IPS-20b (cell line): ENCODE data around the gene ASTN2.

Experiments used
- H3K27ac ChIP-seq: one replicate; pipeline ENCODE4 v1.5.1; 2013; ENCODE audit warnings: low read length
- H3K27me3 ChIP-seq: 2 replicates; pipeline ENCODE4 v1.6.1; 2013; ENCODE audit warnings: mild to moderate bottlenecking, low read length, inconsistent platforms; ENCODE audit not compliant: insufficient read depth
- H3K36me3 ChIP-seq: 2 replicates; pipeline ENCODE4 v1.6.1; 2013; ENCODE audit warnings: low read depth, mild to moderate bottlenecking, inconsistent platforms, low read length, moderate library complexity; ENCODE audit not compliant: insufficient read depth
- H3K4me1 ChIP-seq: 2 replicates; pipeline ENCODE4 v1.6.1; 2013; ENCODE audit warnings: mild to moderate bottlenecking, control low read depth, inconsistent platforms, low read length, moderate library complexity; ENCODE audit not compliant: insufficient read depth
- H3K4me3 ChIP-seq: 2 replicates; pipeline ENCODE4 v1.5.1; 2013; ENCODE audit warnings: mild to moderate bottlenecking, low read length, inconsistent platforms
- H3K9ac ChIP-seq: 2 replicates; pipeline ENCODE4 v1.6.1; 2013; ENCODE audit warnings: low read depth, mild to moderate bottlenecking, inconsistent platforms, low read length, moderate library complexity
- H3K9me3 ChIP-seq: 2 replicates; pipeline ENCODE4 v1.6.1; 2013; ENCODE audit warnings: mild to moderate bottlenecking, low read depth, low read length, inconsistent platforms; ENCODE audit not compliant: insufficient read depth

Gene ASTN2

DNA sequence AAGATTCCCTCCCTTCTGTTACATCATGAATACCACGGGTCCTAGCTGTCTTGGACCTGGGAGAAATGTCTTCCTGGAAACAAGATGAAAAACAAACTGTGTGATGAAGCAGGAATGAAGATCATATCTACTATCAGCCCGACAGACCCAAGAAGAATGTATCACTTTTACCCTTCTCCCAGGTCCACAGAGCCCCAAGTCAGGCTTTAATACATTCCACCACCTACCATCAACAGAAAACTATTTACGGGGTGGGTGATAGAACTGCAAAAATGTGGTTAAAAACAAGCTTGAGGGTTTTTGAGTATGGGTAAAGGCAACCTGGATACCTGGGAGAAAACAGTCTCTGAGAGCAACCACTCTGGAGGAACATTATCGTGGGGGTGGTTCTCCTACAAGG, 400.8 kb downstream of the ASTN2 start:
- no peak overlapping the region for H3K4me3 ChIP-seq
- no peaks in the 10 kb centered on the region for H3K9me3 ChIP-seq
- H3K27ac ChIP-seq: no peak overlapping the region

DNA sequence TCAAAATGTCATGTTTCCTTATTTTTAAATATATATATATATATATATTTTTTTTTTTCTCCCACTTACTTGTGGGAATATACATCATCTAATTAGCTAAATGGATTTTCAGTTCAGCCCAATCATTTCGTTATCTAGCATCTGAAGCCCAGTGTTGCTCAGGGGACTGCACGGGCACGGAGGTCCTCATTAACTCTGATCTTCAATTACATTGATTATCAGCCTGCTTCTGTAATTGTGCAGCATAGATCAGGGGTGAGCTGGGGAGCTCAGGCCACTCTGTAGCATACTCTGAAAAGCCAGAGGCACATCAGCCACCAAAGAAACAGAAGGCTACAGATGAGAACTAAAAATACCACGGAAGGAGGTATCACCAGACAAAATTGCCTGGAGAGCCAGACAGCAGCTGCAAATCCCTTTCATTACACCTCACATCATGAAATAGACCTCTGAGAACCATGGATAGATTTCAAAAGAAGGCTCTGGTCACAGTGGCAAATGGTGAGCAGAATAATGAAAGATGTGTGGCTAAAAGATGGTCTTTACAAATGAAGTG, 401.3 kb downstream of the ASTN2 start:
- peaks cover 12% of the 10 kb centered on the region for H3K4me1 ChIP-seq
- no peaks in the 10 kb centered on the region for H3K9me3 ChIP-seq
- H3K27me3 ChIP-seq: no peaks in the 10 kb centered on the region
- H3K9ac ChIP-seq: no peak overlapping the region
- H3K36me3 ChIP-seq: no peaks in the 10 kb centered on the region
- H3K27ac ChIP-seq: no peak overlapping the region
- no peak overlapping the region for H3K4me3 ChIP-seq

More for the DNA sequence above, 400.8 kb downstream of the ASTN2 start:
- Histone ChIP-seq H3K4me1 (peaks cover 9% of the 10 kb centered on the region; the same call in 1 of the 2 replicates), H3K27me3 (no peaks in the 10 kb centered on the region), H3K9ac (no peak overlapping the region), H3K36me3 (no peaks in the 10 kb centered on the region)

DNA sequence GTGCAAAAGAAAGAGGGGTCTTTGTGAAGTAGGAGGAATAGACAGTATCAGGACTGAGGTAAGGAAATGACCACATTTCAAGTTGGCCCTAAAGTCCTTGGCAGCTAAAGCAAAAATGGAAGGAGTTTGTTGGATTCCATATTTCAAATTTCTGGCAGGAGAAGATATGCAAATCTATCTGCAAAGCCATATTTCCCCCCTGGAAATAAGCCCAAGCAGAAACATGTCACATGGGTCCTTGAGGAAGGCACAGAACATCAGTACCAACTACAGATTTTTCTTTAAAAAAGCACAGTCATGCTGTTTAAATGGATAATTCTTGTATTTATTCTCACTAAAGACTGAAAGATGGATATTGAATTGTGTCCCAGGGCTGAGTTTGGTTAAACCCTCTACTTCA, 404.8 kb downstream of the ASTN2 start:
- H3K27me3 ChIP-seq: no peaks in the 10 kb centered on the region
- H3K27ac ChIP-seq: no peak overlapping the region
- no peak overlapping the region for H3K9ac ChIP-seq
- H3K36me3 ChIP-seq: no peaks in the 10 kb centered on the region
- H3K4me3 ChIP-seq: no peak overlapping the region
- no peaks in the 10 kb centered on the region for H3K9me3 ChIP-seq
- peaks cover 9% of the 10 kb centered on the region; the same call in 1 of the 2 replicates for H3K4me1 ChIP-seq

DNA sequence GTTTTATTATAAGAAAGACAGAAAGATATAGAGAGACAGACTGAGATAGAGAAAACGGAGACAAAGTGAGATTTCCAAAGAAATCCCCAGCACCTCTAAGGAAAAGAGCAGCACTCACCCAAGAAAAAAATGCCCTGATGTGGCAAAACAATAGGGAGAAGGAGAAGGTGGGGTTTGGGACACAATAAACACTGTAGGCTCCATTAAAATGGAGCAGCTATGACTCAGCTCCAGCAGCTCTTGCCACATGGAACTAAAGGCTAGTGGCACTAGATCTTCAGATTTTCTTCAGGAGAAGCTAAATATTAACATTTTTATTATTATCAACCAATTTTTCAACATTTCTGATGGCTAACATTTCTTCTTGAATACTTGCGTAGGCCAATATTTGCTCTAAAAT, 406.0 kb downstream of the ASTN2 start:
- H3K27ac ChIP-seq: no peak overlapping the region
- no peaks in the 10 kb centered on the region for H3K36me3 ChIP-seq
- no peaks in the 10 kb centered on the region for H3K27me3 ChIP-seq
- no peak overlapping the region; the same call in 1 of the 2 replicates for H3K9ac ChIP-seq
- H3K4me1 ChIP-seq: peaks cover 9% of the 10 kb centered on the region; the same call in 1 of the 2 replicates
- no peaks in the 10 kb centered on the region for H3K9me3 ChIP-seq
- H3K4me3 ChIP-seq: no peak overlapping the region

DNA sequence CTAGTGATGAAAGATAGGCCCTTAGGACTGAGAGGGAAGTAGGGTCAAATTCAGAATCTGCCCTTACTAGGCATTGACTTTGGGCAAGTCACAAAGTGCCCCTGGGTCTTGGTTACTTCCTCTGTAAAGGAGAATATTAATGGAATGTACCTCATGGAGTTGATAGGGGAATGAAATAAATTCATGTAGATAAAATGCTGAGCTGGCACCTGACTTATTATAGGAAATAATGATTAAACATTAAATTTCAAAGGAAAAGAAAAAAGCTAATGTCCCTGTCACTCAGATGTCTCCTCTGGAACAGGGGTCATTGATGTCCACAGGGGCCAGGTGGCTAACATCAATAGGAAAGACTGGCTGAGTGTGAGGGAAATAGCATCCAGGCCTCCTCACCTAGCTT, 406.4 kb downstream of the ASTN2 start:
- no peaks in the 10 kb centered on the region for H3K36me3 ChIP-seq
- H3K27ac ChIP-seq: no peak overlapping the region
- H3K9ac ChIP-seq: no peak overlapping the region
- no peaks in the 10 kb centered on the region for H3K9me3 ChIP-seq
- H3K27me3 ChIP-seq: no peaks in the 10 kb centered on the region
- peaks cover 9% of the 10 kb centered on the region; the same call in 1 of the 2 replicates for H3K4me1 ChIP-seq
- H3K4me3 ChIP-seq: no peak overlapping the region

DNA sequence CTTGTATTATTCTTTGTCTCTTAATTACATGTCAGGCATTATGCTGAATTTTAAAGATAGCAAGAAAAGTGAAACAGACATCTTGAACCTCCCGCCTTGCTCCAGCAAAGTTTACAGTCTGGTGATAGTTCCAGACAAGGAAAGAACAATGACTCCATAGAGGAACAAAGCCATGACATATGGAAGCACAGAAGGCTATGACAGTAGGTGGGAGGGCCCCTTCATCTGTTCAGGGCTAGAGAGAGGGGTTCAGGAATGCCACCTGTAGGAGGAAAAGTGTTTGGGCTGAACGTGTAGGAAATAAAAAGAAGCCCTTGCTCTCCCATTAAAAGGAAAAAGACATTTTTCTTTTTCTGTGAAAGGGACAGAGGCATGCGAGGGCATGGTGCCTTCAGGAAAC, 412.2 kb downstream of the ASTN2 start:
- H3K36me3 ChIP-seq: no peaks in the 10 kb centered on the region
- H3K4me1 ChIP-seq: no peaks in the 10 kb centered on the region
- H3K9me3 ChIP-seq: no peaks in the 10 kb centered on the region
- H3K4me3 ChIP-seq: no peak overlapping the region
- no peak overlapping the region for H3K27ac ChIP-seq
- no peak overlapping the region for H3K9ac ChIP-seq
- no peaks in the 10 kb centered on the region for H3K27me3 ChIP-seq

DNA sequence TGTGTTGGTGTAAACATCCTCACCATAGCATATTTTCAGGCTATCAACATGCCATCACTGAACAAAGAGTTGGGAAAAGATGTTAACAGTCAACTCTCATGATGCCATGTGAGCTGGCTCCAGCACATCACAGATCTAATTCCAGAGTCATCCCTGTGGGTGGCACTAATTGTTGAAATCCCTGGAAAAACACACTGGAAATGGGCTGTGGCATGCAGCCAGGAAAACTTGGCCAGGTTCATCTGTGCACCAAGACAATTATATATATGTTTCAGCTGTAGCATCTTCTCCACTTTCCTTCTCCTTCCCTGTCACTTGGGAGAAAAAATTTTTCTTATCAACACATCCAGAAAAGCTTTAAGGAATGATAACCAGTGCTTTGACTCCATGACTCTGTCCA, 414.0 kb downstream of the ASTN2 start:
- Histone ChIP-seq H3K27ac (no peak overlapping the region), H3K27me3 (no peaks in the 10 kb centered on the region), H3K9ac (no peak overlapping the region), H3K9me3 (no peaks in the 10 kb centered on the region), H3K4me3 (no peak overlapping the region), H3K36me3 (no peaks in the 10 kb centered on the region), H3K4me1 (no peaks in the 10 kb centered on the region)

DNA sequence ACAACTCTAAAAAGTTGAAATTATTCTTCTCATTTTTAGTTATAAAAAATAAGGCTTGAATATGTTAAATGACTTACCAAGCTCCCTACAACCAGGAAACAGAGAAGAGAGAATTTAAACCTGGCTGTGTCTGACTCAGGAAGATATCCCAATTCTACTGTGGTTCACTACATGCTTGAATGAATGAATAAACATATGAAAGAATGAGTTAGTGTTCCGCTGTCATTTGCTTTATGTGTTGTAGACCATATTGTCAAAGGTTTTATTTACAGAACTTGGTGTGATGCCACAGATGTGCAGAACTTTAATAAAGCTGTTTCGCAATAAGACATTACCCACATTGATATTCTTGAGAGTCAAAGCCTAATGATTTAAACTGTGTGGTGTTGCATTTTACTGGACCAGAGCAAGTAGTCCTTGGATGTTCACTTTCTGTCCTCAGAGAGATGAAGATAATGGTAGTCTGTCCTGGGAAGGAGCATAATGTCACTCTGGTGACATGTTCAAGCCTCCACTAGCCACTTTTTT, 414.6 kb downstream of the ASTN2 start:
- no peak overlapping the region for H3K9ac ChIP-seq
- no peaks in the 10 kb centered on the region for H3K27me3 ChIP-seq
- H3K9me3 ChIP-seq: no peaks in the 10 kb centered on the region
- no peak overlapping the region for H3K27ac ChIP-seq
- no peaks in the 10 kb centered on the region for H3K4me1 ChIP-seq
- no peaks in the 10 kb centered on the region for H3K36me3 ChIP-seq
- no peak overlapping the region for H3K4me3 ChIP-seq

DNA sequence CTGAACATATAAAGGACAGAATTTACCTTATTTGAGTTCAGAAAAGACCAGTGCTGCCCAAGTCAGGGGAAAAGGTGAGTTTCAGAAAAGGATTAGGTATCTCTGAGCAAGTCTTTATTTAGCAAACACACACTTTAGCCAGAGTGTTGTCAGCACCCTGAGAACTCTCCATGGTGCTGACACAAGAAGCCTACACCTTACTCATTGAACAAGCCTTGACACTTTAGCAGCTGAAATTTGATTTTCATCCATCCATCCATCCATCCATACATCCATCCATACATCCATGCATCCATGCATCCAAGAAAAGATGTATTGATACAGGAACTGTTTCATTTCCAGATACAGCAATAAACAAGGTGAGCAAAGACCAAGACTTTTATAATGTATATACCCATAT, 416.6 kb downstream of the ASTN2 start:
- Histone ChIP-seq H3K4me3 (no peak overlapping the region), H3K27ac (no peak overlapping the region), H3K27me3 (no peaks in the 10 kb centered on the region), H3K9ac (no peak overlapping the region), H3K4me1 (no peaks in the 10 kb centered on the region), H3K36me3 (no peaks in the 10 kb centered on the region), H3K9me3 (no peaks in the 10 kb centered on the region)

DNA sequence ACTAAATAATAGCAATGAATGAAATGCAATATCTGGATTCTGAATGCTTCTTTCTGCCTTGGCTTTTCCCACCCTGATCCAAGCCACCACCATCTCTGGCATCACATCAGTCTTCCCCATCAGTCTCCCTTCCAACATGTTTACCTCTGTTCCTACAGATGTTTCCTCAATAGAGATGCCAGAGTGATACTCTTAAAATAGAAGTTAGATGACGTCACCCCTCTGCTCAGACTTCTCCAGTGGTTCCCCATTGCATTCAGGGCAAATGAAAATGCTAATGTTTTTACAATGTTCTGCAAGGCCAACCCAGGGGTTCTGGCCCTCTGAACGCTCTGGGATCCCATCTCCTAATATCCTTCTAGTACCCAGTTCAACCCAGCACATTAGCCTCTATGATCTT, 422.0 kb downstream of the ASTN2 start:
- Histone ChIP-seq H3K27ac (no peak overlapping the region), H3K4me3 (no peak overlapping the region), H3K36me3 (no peaks in the 10 kb centered on the region), H3K9me3 (no peaks in the 10 kb centered on the region), H3K9ac (no peak overlapping the region), H3K27me3 (no peaks in the 10 kb centered on the region), H3K4me1 (peaks cover 3% of the 10 kb centered on the region; the same call in 1 of the 2 replicates)

DNA sequence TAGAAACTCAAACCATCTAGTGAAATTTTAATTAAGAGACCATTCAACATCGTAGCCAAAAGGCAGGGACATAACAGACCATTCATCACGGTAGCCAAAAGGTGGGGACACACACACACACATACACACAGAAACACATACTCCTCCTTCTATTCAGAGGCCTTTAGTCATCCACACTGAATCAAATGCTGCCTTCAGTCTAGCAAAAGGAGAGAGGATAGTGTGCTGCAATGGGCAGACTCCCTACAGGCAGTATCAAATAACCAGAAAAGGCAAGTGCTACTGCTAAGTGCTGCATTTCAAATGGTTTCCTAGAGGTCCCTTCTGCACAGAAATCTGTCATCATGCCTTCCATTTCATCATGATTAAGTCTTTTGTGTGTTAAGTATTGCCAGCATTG, 423.8 kb downstream of the ASTN2 start:
- H3K27ac ChIP-seq: no peak overlapping the region
- H3K9me3 ChIP-seq: no peaks in the 10 kb centered on the region
- H3K4me1 ChIP-seq: peaks cover 3% of the 10 kb centered on the region; the same call in 1 of the 2 replicates
- H3K4me3 ChIP-seq: no peak overlapping the region
- H3K9ac ChIP-seq: no peak overlapping the region
- no peaks in the 10 kb centered on the region for H3K36me3 ChIP-seq
- no peaks in the 10 kb centered on the region for H3K27me3 ChIP-seq

DNA sequence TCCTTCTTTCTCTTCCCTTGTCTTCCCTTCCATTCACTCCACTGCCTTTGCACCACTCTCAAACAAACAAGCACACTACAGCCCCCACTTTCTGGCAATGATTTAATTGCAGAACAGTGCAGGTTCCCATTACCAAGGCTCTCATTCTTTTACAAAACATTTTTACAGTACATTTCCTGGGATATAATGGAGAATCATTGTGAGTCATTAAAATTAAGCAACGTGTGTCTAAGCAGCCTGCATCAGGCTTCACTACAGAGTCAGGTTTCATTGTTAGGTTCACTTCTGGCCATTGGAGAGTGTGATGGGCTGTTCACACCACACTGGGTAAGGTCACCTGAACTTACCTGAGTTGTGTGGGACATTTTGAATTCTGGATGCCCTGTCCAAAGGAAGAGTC, 424.3 kb downstream of the ASTN2 start:
- no peaks in the 10 kb centered on the region for H3K36me3 ChIP-seq
- H3K4me3 ChIP-seq: no peak overlapping the region
- H3K9ac ChIP-seq: no peak overlapping the region

More for the DNA sequence above, 424.3 kb downstream of the ASTN2 start:
- H3K27me3 ChIP-seq: no peaks in the 10 kb centered on the region
- H3K9me3 ChIP-seq: no peaks in the 10 kb centered on the region
- peaks cover 5% of the 10 kb centered on the region; the same call in 1 of the 2 replicates for H3K4me1 ChIP-seq
- H3K27ac ChIP-seq: no peak overlapping the region
